GM12878 (cell line): ENCODE data around the gene PGBD5. TPM values are rescaled to one million over a fixed set of nuclear protein-coding genes. Genes with fewer than 3 reads are reported as not detected.
A peak's percentile ranks its signal among the peaks of the same experiment; 100 is the strongest.

Experiments
- ATF7 ChIP-seq: fragments of 450-650 bp; IDR thresholded peaks from 2 replicates; pipeline ENCODE4 v1.6.1; 2016; ENCODE audit warnings: low read depth, mild to moderate bottlenecking
- BCL11A ChIP-seq: IDR thresholded peaks from 2 replicates; pipeline ENCODE4 v1.6.1; 2011; ENCODE audit warnings: low read depth, low read length
- EED ChIP-seq: sonication (generic); IDR thresholded peaks from 2 replicates; pipeline ENCODE4 v1.6.1; 2016; ENCODE audit warnings: antibody characterized with exemption, low read depth
- FOXM1 ChIP-seq: IDR thresholded peaks from 2 replicates; pipeline ENCODE4 v1.6.1; 2012; ENCODE audit warnings: low read depth, mild to moderate bottlenecking, inconsistent platforms, low read length, moderate library complexity
- GATAD2B ChIP-seq: fragments of 450-650 bp; conservative IDR thresholded peaks from 2 replicates; pipeline ENCODE4 v1.6.1; 2017; ENCODE audit warnings: low read depth, mild to moderate bottlenecking, moderate library complexity
- HDAC2 ChIP-seq: fragments of 200-600 bp; sonication (generic); IDR thresholded peaks from 2 replicates; pipeline ENCODE4 v1.6.1; 2017
- IKZF1 ChIP-seq: fragments of 450-650 bp; conservative IDR thresholded peaks from 2 replicates; pipeline ENCODE4 v1.6.1; 2017; ENCODE audit warnings: antibody characterized with exemption, mild to moderate bottlenecking
- IRF4 ChIP-seq: IDR thresholded peaks from 2 replicates; pipeline ENCODE4 v1.6.1; 2011; ENCODE audit warnings: low read depth, low read length
- JUNB ChIP-seq: IDR thresholded peaks from 2 replicates; pipeline ENCODE4 v1.6.1; 2016; ENCODE audit warnings: antibody characterized with exemption, mild to moderate bottlenecking
- KAT2A ChIP-seq: conservative IDR thresholded peaks from 2 replicates; pipeline ENCODE4 v1.6.1; 2011; ENCODE audit warnings: low read depth, low read length; ENCODE audit not compliant: control insufficient read depth
- NFIC ChIP-seq: IDR thresholded peaks from 2 replicates; pipeline ENCODE4 v1.6.1; 2012; ENCODE audit warnings: low read depth, mild to moderate bottlenecking, inconsistent platforms, low read length, moderate library complexity
- NRF1 ChIP-seq: conservative IDR thresholded peaks from 2 replicates; pipeline ENCODE4 v1.6.1; 2011; ENCODE audit warnings: mild to moderate bottlenecking, low read depth, low read length, improper control_type of control experiment
- POLR2AphosphoS2 ChIP-seq: IDR thresholded peaks from 2 replicates; pipeline ENCODE4 v1.6.1; 2011; ENCODE audit warnings: low read depth, mild to moderate bottlenecking, low read length, improper control_type of control experiment, moderate library complexity
- SIX5 ChIP-seq: IDR thresholded peaks from 2 replicates; pipeline ENCODE4 v1.6.1; 2011; ENCODE audit warnings: mild to moderate bottlenecking, low read depth, low read length, moderate library complexity; ENCODE audit not compliant: severe bottlenecking
- SRF ChIP-seq, 2 experiments: IDR thresholded peaks; 2 replicates each; pipeline ENCODE4 v1.6.1; 2011; ENCODE audit warnings: low read depth in 2 of 2, low read length in 2 of 2, mild to moderate bottlenecking in 1 of 2, moderate library complexity in 1 of 2
- STAT1 ChIP-seq: fragments of 450-650 bp; conservative IDR thresholded peaks from 2 replicates; pipeline ENCODE4 v1.6.1; 2014; ENCODE audit warnings: antibody characterized with exemption, mild to moderate bottlenecking
- ZNF622 ChIP-seq: fragments of 450-650 bp; IDR thresholded peaks from 2 replicates; pipeline ENCODE4 v1.6.1; 2017; ENCODE audit warnings: mild to moderate bottlenecking, inconsistent platforms
- ZSCAN29 ChIP-seq: fragments of 450-650 bp; IDR thresholded peaks from 2 replicates; pipeline ENCODE4 v1.6.1; 2017; ENCODE audit warnings: mild to moderate bottlenecking, moderate library complexity
- polyA plus RNA-seq, 11 experiments: library from polyadenylated mRNA; depleted of rRNA in 4 of 11; unstranded in 6 of 11; stranded (reverse) in 5 of 11; fragments of >200 nt; fragmentation: Nextera tagmentation in 4 of 11; fragmentation: Illumina TruSeq in 1 of 11; extraction: Ambion mirVana in 4 of 11; extraction: Trizol in 1 of 11; gene quantifications; 1 replicate in 1 of 11; 2 replicates in 10 of 11; pipeline versions ENCODE4 v1.2.1 to v1.2.3, GENCODE V29; 2011 to 2016; ENCODE audit warnings: inconsistent platforms in 2 of 11, missing spikeins in 2 of 11, low read depth in 1 of 11
- total RNA-seq, 4 experiments: library from RNA; depleted of rRNA in 3 of 4; stranded (reverse); fragments of >200 nt in 3 of 4; fragmentation: Illumina TruSeq in 1 of 4; extraction: Trizol in 1 of 4; gene quantifications; 2 replicates each; pipeline versions ENCODE4 v1.2.1 to v1.2.3, GENCODE V29; 2013 to 2021
- TF ChIP-seq, protein P1 (sequence below): IDR thresholded peaks from 2 replicates; pipeline ENCODE4 v1.6.1; 2012; ENCODE audit warnings: improper control_type of control experiment, low read depth, low read length; ENCODE audit not compliant: insufficient replicate concordance
- TF ChIP-seq, protein P2 (sequence below): IDR thresholded peaks from 2 replicates; pipeline ENCODE4 v1.6.1; 2012; ENCODE audit warnings: low read length, inconsistent platforms
- TF ChIP-seq, protein P3 (sequence below): IDR thresholded peaks from 2 replicates; pipeline ENCODE4 v1.6.1; 2011; ENCODE audit warnings: low read depth, mild to moderate bottlenecking, low read length, moderate library complexity, borderline replicate concordance; ENCODE audit errors: extremely low read depth

Gene PGBD5
- total and polyA plus RNA-seq, 10 of the 15 experiments (the other 5 are each of a cell fraction or from before 2014, with no cell fraction given), result 0.03 TPM; not detected in 9

- TF ChIP-seq POLR2AphosphoS2, result no peak
- TF ChIP-seq KAT2A, result no peak
- TF ChIP-seq, protein P1, sequence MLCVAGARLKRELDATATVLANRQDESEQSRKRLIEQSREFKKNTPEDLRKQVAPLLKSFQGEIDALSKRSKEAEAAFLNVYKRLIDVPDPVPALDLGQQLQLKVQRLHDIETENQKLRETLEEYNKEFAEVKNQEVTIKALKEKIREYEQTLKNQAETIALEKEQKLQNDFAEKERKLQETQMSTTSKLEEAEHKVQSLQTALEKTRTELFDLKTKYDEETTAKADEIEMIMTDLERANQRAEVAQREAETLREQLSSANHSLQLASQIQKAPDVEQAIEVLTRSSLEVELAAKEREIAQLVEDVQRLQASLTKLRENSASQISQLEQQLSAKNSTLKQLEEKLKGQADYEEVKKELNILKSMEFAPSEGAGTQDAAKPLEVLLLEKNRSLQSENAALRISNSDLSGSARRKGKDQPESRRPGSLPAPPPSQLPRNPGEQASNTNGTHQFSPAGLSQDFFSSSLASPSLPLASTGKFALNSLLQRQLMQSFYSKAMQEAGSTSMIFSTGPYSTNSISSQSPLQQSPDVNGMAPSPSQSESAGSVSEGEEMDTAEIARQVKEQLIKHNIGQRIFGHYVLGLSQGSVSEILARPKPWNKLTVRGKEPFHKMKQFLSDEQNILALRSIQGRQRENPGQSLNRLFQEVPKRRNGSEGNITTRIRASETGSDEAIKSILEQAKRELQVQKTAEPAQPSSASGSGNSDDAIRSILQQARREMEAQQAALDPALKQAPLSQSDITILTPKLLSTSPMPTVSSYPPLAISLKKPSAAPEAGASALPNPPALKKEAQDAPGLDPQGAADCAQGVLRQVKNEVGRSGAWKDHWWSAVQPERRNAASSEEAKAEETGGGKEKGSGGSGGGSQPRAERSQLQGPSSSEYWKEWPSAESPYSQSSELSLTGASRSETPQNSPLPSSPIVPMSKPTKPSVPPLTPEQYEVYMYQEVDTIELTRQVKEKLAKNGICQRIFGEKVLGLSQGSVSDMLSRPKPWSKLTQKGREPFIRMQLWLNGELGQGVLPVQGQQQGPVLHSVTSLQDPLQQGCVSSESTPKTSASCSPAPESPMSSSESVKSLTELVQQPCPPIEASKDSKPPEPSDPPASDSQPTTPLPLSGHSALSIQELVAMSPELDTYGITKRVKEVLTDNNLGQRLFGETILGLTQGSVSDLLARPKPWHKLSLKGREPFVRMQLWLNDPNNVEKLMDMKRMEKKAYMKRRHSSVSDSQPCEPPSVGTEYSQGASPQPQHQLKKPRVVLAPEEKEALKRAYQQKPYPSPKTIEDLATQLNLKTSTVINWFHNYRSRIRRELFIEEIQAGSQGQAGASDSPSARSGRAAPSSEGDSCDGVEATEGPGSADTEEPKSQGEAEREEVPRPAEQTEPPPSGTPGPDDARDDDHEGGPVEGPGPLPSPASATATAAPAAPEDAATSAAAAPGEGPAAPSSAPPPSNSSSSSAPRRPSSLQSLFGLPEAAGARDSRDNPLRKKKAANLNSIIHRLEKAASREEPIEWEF, result no peak
- TF ChIP-seq BCL11A, result 0 out of 2 replicates have a peak, but pooled peaks have one; percentile 40
- TF ChIP-seq NFIC, result peak; percentile 61; the same call in 1 of the 2 replicates
- peak; percentile 72 for TF ChIP-seq JUNB
- TF ChIP-seq NRF1, result no peak
- TF ChIP-seq FOXM1, result no peak
- no peak for TF ChIP-seq ZSCAN29
- TF ChIP-seq STAT1, result no peak
- TF ChIP-seq HDAC2, result no peak
- peak; percentile 26; the same call in 1 of the 2 replicates for TF ChIP-seq ATF7
- TF ChIP-seq GATAD2B, result no peak
- peak; percentile 71; the same call in 1 of the 2 replicates for TF ChIP-seq EED
- TF ChIP-seq, protein P2, sequence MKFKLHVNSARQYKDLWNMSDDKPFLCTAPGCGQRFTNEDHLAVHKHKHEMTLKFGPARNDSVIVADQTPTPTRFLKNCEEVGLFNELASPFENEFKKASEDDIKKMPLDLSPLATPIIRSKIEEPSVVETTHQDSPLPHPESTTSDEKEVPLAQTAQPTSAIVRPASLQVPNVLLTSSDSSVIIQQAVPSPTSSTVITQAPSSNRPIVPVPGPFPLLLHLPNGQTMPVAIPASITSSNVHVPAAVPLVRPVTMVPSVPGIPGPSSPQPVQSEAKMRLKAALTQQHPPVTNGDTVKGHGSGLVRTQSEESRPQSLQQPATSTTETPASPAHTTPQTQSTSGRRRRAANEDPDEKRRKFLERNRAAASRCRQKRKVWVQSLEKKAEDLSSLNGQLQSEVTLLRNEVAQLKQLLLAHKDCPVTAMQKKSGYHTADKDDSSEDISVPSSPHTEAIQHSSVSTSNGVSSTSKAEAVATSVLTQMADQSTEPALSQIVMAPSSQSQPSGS, result peak; percentile 65; the same call in 1 of the 2 replicates
- TF ChIP-seq IKZF1, result peak; percentile 80
- TF ChIP-seq ZNF622, result no peak
- no peak for TF ChIP-seq SIX5
- TF ChIP-seq SRF (IDR thresholded peaks at IDR 0.05; ENCODE audit: low read depth in 2 of 2, low read length in 2 of 2), result no peak
- TF ChIP-seq, protein P3, sequence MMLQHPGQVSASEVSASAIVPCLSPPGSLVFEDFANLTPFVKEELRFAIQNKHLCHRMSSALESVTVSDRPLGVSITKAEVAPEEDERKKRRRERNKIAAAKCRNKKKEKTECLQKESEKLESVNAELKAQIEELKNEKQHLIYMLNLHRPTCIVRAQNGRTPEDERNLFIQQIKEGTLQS, result no peak
- TF ChIP-seq IRF4, result peak; percentile 73; the same call in 1 of the 2 replicates
Measured at GRCh38 chr1:230458509-230458908, 32.4 kb upstream of the PGBD5 start (continued).
